ENCODE measurements around the gene TBC1D22B.

The TBC1D22B gene

DNA sequence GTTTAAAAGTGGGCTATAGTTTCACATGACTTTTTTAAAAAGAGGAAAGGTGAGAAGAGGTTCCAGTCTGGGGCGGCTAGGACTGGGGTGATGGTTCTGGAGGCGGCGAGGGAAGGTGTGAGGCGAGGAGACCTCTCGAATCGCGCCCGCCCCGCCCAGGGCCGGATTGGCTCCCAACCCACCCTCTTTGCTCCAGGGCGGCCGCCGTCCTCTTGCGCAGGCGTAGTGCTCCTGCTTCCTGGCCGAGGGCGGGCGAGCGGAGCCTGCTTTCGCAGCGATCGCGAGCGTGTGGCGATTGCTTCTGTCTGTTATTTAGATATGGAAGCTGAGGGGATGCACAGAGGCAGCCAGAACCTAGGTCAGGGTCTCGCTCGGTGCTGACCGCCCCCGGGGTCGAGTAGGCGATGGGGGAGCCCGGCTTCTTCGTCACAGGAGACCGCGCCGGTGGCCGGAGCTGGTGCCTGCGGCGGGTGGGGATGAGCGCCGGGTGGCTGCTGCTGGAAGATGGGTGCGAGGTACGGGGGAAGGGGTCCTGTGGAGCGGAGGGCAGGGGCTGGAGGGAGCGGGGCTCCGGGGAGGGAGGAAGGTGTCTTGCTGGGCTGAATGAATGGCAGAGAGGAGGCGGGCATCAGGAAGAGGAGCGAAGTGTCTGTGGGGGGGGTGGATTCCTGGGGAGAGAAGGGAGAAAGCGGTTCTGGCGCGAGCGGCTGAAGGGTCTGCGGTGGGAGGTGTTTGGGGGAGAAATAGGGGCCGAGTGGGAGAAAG lies 96.4 kb downstream of the TBC1D22B start, which contains the start of gene RNF8:
RNF8 (plus strand) TSS at position 223 of the 765 bp plus-strand sequence; CDS start at position 405, 182 bp downstream.
- no peak for TF ChIP-seq CTCF (IDR thresholded peaks at IDR 0.05; ENCODE audit: low read depth, low read length)
- Histone ChIP-seq H3K27me3 (no peaks in the 10 kb centered on the region), H3K9me3 (no peaks in the 10 kb centered on the region), H3K4me1 (peaks cover 12% of the 10 kb centered on the region; the same call in 1 of the 2 replicates), H3K4me3 (ENCODE audit: low read depth, low read length) (peak within 1 kb of the TSS; percentile 74), H3K36me3 (no peaks in the 10 kb centered on the region)
- DNase-seq: peak; percentile 95

GRCh38 chr6:37354526-37355384 lies 97.2 kb downstream of the TBC1D22B start:
- H3K27me3 ChIP-seq: no peaks in the 10 kb centered on the region
- peak; percentile 23 for DNase-seq

DNA sequence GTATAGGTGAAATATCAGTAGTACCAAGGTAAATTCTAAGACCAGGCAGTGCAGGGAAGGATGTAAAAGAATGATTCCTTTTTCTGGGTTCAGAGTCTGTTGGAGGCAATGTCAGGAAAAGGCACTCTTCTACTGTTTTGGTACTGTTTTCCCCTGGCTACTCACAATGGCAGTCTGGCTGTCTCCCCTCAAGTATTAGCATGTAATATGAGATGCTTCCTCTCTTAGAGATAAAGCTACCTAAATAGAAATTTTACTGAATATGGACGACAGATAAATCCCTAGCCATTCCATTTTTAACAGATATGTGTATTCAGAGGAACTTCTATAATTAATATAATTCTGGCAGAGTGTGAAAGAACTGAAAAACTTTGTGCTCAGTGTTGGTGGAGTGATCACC lies 99.7 kb downstream of the TBC1D22B start:
- H3K36me3 ChIP-seq: peaks cover 14% of the 10 kb centered on the region; the same call in 1 of the 2 replicates
- no peak for TF ChIP-seq CTCF (IDR thresholded peaks at IDR 0.05; ENCODE audit: low read depth, low read length)
- H3K27me3 ChIP-seq: no peaks in the 10 kb centered on the region
- H3K9me3 ChIP-seq: no peaks in the 10 kb centered on the region
- H3K4me1 ChIP-seq: peaks cover 26% of the 10 kb centered on the region
- H3K4me3 ChIP-seq (ENCODE audit: low read depth, low read length): no peak overlapping the region
- no peak for DNase-seq

More at GRCh38 chr6:37354526-37355384, 97.2 kb downstream of the TBC1D22B start:
- Histone ChIP-seq H3K4me1 (peaks cover 16% of the 10 kb centered on the region), H3K9me3 (no peaks in the 10 kb centered on the region), H3K4me3 (ENCODE audit: low read depth, low read length) (peak overlapping the region; percentile 74), H3K36me3 (no peaks in the 10 kb centered on the region)
- TF ChIP-seq CTCF (IDR thresholded peaks at IDR 0.05; ENCODE audit: low read depth, low read length): no peak

DNA sequence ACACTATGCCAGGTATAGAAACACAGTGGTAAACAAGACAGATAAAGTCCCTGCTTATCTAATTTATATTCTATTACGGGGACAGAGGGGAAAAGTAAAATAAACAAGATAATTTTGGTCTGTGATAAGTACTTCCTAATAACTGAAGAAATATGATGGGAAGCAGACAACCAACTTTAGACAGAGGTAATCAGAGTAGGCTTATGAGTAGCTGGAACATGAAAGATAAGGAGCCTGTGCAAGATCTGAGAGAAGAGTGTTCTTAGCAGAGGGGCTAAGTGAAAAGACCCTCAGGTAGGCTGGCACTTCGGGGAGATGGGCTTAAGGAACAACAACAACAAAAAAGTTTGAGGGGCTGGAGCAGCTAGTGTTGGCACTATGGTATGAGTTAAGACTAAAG lies 100.3 kb downstream of the TBC1D22B start:
- Histone ChIP-seq H3K27me3 (no peaks in the 10 kb centered on the region), H3K36me3 (peaks cover 16% of the 10 kb centered on the region; the same call in 1 of the 2 replicates), H3K4me1 (peaks cover 32% of the 10 kb centered on the region), H3K9me3 (no peaks in the 10 kb centered on the region), H3K4me3 (ENCODE audit: low read depth, low read length) (no peak overlapping the region)
- DNase-seq: no peak
- no peak for TF ChIP-seq CTCF (IDR thresholded peaks at IDR 0.05; ENCODE audit: low read depth, low read length)

DNA sequence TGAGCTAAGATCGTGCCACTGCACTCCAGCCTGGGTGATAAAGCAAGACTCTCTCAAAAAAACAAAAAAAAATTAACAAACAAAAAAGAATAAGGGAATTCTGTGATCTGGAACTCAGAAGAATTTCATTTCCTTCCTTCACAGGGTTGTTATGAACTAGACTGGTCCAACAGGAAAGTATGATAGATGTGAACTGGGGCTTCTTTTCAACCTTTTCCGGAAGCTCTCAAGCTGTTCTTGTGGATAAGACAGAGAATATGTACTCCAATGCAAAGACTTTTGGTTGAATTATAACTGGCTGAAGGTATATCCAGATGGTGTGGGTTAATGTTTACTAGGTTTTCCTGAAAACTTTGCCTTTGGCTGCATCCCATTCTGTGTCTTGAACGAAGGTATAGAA lies 101.5 kb downstream of the TBC1D22B start:
- no peak overlapping the region for H3K4me3 ChIP-seq (ENCODE audit: low read depth, low read length)
- TF ChIP-seq CTCF (IDR thresholded peaks at IDR 0.05; ENCODE audit: low read depth, low read length): no peak
- H3K9me3 ChIP-seq: no peaks in the 10 kb centered on the region
- H3K4me1 ChIP-seq: peaks cover 34% of the 10 kb centered on the region
- H3K27me3 ChIP-seq: no peaks in the 10 kb centered on the region
- peaks cover 20% of the 10 kb centered on the region; the same call in 1 of the 2 replicates for H3K36me3 ChIP-seq
- no peak for DNase-seq

All from BE2C (cell line).